Measurements from ENCODE around the gene DUOX1. TPM values are rescaled to one million over a fixed set of nuclear protein-coding genes. Genes with fewer than 3 reads are reported as not detected.

DUOX1 gene
- polyA plus RNA-seq, 1 of the 3 experiments (the other 2 are of a cell fraction), result not detected

DNA sequence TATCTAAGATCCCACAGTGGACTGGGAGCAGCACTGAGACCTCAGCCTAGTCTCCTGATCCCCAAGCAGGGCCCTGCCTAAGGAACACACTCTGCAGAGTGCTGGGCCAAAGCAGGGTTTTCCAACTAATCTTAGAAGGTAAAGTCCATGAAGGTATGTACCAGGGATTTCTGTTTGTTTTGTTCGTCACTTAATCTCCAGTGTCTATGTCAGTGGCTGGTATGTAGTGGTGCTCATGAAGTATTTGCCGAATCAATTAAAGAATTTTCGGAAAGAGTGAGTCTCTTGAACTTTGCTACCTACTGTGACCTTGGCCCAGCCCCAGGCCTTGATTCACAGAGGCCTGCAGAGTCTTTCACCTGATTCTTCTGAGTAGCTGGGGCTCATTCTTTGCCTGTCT, 1.7 kb downstream of the DUOX1 start:
- no peaks in the 10 kb centered on the region for H4K20me1 ChIP-seq (ENCODE audit: insufficient read depth)
- H3F3A ChIP-seq (replicated peaks; ENCODE audit: insufficient read depth), result no peaks in the 10 kb centered on the region
- H3K36me3 ChIP-seq (replicated peaks in 1 of 2; ENCODE audit: control insufficient read depth in 1 of 2, insufficient read depth in 2 of 2, low read length in 1 of 2), result no peaks in the 10 kb centered on the region
- H3K9me3 ChIP-seq, result no peaks in the 10 kb centered on the region
- 65% methylated on average over 3 of the region's 3 CpGs for WGBS (ENCODE audit: low lambda C conversion rate)
- peaks cover 0 to 15% of the 10 kb centered on the region in 2 experiments; a peak in 1 of 4 replicates for H3K4me1 ChIP-seq (ENCODE audit: control insufficient read depth in 1 of 2, insufficient read depth in 2 of 2, low read depth in 1 of 2, low read length in 1 of 2)
- H3K79me2 ChIP-seq (ENCODE audit: insufficient read depth), result no peaks in the 10 kb centered on the region
- no peak overlapping the region for H3K4me3 ChIP-seq (ENCODE audit: low read depth in 2 of 2, low read length in 1 of 2)
- POLR2A ChIA-PET, result no interaction called here
- no peak overlapping the region for H3K27ac ChIP-seq (ENCODE audit: low read depth in 2 of 2, low read length in 1 of 2)
- H2AFZ ChIP-seq (ENCODE audit: low read depth), result no peak overlapping the region
- no peaks in the 10 kb centered on the region; the same call in 1 of the 2 replicates for H3K27me3 ChIP-seq (ENCODE audit: insufficient read depth)
- no peak overlapping the region for H3K4me2 ChIP-seq
- no peak for TF ChIP-seq NFIC (IDR thresholded peaks at IDR 0.05; ENCODE audit: borderline replicate concordance)
- DNase-seq, result no peak
- CTCF ChIA-PET, result interaction anchor here (1.3 to 6.0 kb wide), 4 partner anchors 10 to 32 kb away, joined by 5 to 52 read pairs (median 6); partner anchors contain the start of genes DUOX2 and DUOXA2
- H3K9me2 ChIP-seq, result no peaks in the 10 kb centered on the region
- H3K9ac ChIP-seq, result no peak overlapping the region

DNA sequence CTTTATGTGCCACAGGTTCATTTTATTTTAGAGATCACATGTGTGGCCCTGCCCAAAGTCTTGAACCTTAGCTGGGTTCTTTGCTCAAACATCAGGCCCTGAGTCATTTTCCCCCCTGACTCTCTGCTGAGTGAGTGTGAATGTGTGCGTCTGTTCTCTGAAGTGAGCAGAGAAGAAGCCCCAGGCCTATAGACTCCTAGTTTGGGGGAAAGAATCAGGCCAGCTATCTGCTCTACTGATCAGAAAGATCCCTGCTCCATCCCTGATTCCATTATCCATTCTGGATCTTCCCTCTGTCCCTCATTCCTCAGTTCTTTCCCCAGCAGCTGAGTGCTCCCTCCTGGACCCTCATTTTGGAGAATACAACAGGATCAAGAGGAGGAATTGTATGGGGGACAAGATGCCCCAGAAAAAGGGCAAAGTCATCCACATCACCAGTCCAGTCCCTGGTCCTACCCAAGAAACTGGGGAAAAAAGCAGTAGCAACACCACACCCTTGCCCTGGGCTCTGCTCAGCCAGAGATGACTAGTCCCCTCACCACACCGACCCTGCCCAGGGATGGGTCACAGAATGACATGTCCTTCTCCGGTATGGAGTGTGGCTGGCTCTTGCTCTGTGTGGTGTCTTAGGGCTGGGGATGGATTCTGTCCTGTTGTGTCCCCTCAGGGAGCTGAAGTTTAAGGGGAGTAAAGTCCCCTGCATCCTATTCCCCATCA, 3.2 kb downstream of the DUOX1 start:
- TF ChIP-seq GATA2 (CRISPR knock-in tag; IDR thresholded peaks at IDR 0.05) (peak; percentile 18; the same call in 1 of the 2 replicates), FOXJ3 (CRISPR knock-in tag; IDR thresholded peaks at IDR 0.05) (no peak), ELF1 (IDR thresholded peaks at IDR 0.05) (no peak), FOSL2 (IDR thresholded peaks at IDR 0.05; ENCODE audit: borderline replicate concordance, low read depth) (no peak), CHD2 (IDR thresholded peaks at IDR 0.05; ENCODE audit: low read length, partially characterized antibody) (no peak)
- TF ChIP-seq, protein P1, sequence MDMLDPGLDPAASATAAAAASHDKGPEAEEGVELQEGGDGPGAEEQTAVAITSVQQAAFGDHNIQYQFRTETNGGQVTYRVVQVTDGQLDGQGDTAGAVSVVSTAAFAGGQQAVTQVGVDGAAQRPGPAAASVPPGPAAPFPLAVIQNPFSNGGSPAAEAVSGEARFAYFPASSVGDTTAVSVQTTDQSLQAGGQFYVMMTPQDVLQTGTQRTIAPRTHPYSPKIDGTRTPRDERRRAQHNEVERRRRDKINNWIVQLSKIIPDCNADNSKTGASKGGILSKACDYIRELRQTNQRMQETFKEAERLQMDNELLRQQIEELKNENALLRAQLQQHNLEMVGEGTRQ (IDR thresholded peaks at IDR 0.05; ENCODE audit: borderline replicate concordance, low read depth, low read length), result no peak
- TF ChIP-seq, protein P2, sequence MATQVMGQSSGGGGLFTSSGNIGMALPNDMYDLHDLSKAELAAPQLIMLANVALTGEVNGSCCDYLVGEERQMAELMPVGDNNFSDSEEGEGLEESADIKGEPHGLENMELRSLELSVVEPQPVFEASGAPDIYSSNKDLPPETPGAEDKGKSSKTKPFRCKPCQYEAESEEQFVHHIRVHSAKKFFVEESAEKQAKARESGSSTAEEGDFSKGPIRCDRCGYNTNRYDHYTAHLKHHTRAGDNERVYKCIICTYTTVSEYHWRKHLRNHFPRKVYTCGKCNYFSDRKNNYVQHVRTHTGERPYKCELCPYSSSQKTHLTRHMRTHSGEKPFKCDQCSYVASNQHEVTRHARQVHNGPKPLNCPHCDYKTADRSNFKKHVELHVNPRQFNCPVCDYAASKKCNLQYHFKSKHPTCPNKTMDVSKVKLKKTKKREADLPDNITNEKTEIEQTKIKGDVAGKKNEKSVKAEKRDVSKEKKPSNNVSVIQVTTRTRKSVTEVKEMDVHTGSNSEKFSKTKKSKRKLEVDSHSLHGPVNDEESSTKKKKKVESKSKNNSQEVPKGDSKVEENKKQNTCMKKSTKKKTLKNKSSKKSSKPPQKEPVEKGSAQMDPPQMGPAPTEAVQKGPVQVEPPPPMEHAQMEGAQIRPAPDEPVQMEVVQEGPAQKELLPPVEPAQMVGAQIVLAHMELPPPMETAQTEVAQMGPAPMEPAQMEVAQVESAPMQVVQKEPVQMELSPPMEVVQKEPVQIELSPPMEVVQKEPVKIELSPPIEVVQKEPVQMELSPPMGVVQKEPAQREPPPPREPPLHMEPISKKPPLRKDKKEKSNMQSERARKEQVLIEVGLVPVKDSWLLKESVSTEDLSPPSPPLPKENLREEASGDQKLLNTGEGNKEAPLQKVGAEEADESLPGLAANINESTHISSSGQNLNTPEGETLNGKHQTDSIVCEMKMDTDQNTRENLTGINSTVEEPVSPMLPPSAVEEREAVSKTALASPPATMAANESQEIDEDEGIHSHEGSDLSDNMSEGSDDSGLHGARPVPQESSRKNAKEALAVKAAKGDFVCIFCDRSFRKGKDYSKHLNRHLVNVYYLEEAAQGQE (IDR thresholded peaks at IDR 0.05; ENCODE audit: low read depth, low read length), result no peak
- TF ChIP-seq, protein P3, sequence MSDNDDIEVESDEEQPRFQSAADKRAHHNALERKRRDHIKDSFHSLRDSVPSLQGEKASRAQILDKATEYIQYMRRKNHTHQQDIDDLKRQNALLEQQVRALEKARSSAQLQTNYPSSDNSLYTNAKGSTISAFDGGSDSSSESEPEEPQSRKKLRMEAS (IDR thresholded peaks at IDR 0.05; ENCODE audit: low read depth), result no peak
- no peak overlapping the region for H3K27ac ChIP-seq (ENCODE audit: low read depth in 2 of 2, low read length in 1 of 2)

More for the DNA sequence above, 3.2 kb downstream of the DUOX1 start:
- Histone ChIP-seq H4K20me1 (ENCODE audit: insufficient read depth) (no peaks in the 10 kb centered on the region), H2AFZ (ENCODE audit: low read depth) (no peak overlapping the region), H3K9ac (no peak overlapping the region), H3K9me2 (no peaks in the 10 kb centered on the region), H3K79me2 (ENCODE audit: insufficient read depth) (no peaks in the 10 kb centered on the region), H3K4me1 (ENCODE audit: control insufficient read depth in 1 of 2, insufficient read depth in 2 of 2, low read depth in 1 of 2, low read length in 1 of 2) (peaks cover 0 to 19% of the 10 kb centered on the region in 2 experiments; a peak in 1 of 4 replicates), H3F3A (replicated peaks; ENCODE audit: insufficient read depth) (no peaks in the 10 kb centered on the region), H3K36me3 (replicated peaks in 1 of 2; ENCODE audit: control insufficient read depth in 1 of 2, insufficient read depth in 2 of 2, low read length in 1 of 2) (no peaks in the 10 kb centered on the region), H3K4me3 (ENCODE audit: low read depth in 2 of 2, low read length in 1 of 2) (no peak overlapping the region), H3K4me2 (no peak overlapping the region), H3K9me3 (no peaks in the 10 kb centered on the region), H3K27me3 (ENCODE audit: insufficient read depth) (no peaks in the 10 kb centered on the region; the same call in 1 of the 2 replicates)
- ChIA-PET POLR2A (interaction anchor here (1.1 kb wide), 1 partner anchor 11 kb away, joined by 3 read pairs; no protein-coding TSS in a partner anchor), CTCF (interaction anchor here (0.8 to 6.0 kb wide), 6 partner anchors 12 to 326 kb away, joined by 3 to 52 read pairs (median 3); no protein-coding TSS in a partner anchor)
- DNase-seq, result peak; percentile 55
- WGBS (ENCODE audit: low lambda C conversion rate), result 73% methylated on average over 1 of the region's 3 CpGs
